SK-N-MC (cell line): Measurements from ENCODE around the gene OR1D5.

Source experiments
- EZH2 ChIP-seq: fragments of 200-600 bp; sonication (generic); IDR thresholded peaks from one replicate; pipeline ENCODE4 v1.6.1; 2017; ENCODE audit warnings: antibody characterized with exemption
- POLR2AphosphoS5 ChIP-seq: IDR thresholded peaks from 2 replicates; pipeline ENCODE4 v1.6.1; 2012; ENCODE audit warnings: mild to moderate bottlenecking, low read depth, low read length, borderline replicate concordance

GRCh38 chr17:3040882-3041281, 22.5 kb downstream of the OR1D5 start:
- TF ChIP-seq EZH2 (no peak), POLR2AphosphoS5 (no peak)
